HG02970 (cell line): ENCODE results near the gene NAB1.

ENCODE experiments used
- ATAC-seq: cut with Tn5 transposase; IDR thresholded peaks from one replicate; pipeline ENCODE4 v1.9.1; 2021; ENCODE audit warnings: mild to moderate bottlenecking, moderate library complexity, moderate number of reproducible peaks; ENCODE audit not compliant: unreplicated experiment, low FRiP score

NAB1 gene

GRCh38 chr2:190636361-190636760 lies 12.5 kb upstream of the NAB1 start:
- ATAC-seq, result no peak

GRCh38 chr2:190637281-190637734 lies 11.6 kb upstream of the NAB1 start:
- no peak for ATAC-seq

GRCh38 chr2:190637903-190638618 lies 10.8 kb upstream of the NAB1 start:
- ATAC-seq, result no peak

GRCh38 chr2:190640117-190640516 lies 8.8 kb upstream of the NAB1 start:
- no peak for ATAC-seq

GRCh38 chr2:190641469-190641868 lies 7.4 kb upstream of the NAB1 start:
- no peak for ATAC-seq

GRCh38 chr2:190646780-190647522 lies 1.9 kb upstream of the NAB1 start:
- ATAC-seq, result no peak

- ATAC-seq, result peak; percentile 70
Measured at GRCh38 chr2:190648289-190649034, 421 bp upstream of the NAB1 start.

- ATAC-seq, result no peak
Measured at GRCh38 chr2:190649798-190650390, 1.0 kb downstream of the NAB1 start.

- ATAC-seq, result no peak
Measured at GRCh38 chr2:190651413-190651812, 2.5 kb downstream of the NAB1 start.

GRCh38 chr2:190653231-190653630 lies 4.3 kb downstream of the NAB1 start:
- ATAC-seq, result no peak

- no peak for ATAC-seq
Measured at GRCh38 chr2:190653931-190654330, 5.0 kb downstream of the NAB1 start.

- no peak for ATAC-seq
Measured at GRCh38 chr2:190655113-190655512, 6.2 kb downstream of the NAB1 start.

GRCh38 chr2:190655570-190655969 lies 6.7 kb downstream of the NAB1 start:
- ATAC-seq, result no peak

GRCh38 chr2:190656301-190656700 lies 7.4 kb downstream of the NAB1 start:
- no peak for ATAC-seq

- no peak for ATAC-seq
Measured at GRCh38 chr2:190657474-190658255, 8.8 kb downstream of the NAB1 start.

GRCh38 chr2:190659553-190659952 lies 10.7 kb downstream of the NAB1 start:
- no peak for ATAC-seq

- no peak for ATAC-seq
Measured at GRCh38 chr2:190662754-190663153, 13.9 kb downstream of the NAB1 start.

- ATAC-seq, result no peak
Measured at GRCh38 chr2:190663348-190663747, 14.5 kb downstream of the NAB1 start.

GRCh38 chr2:190663839-190664238 lies 15.0 kb downstream of the NAB1 start:
- ATAC-seq, result no peak

- ATAC-seq, result no peak
Measured at GRCh38 chr2:190664240-190664639, 15.4 kb downstream of the NAB1 start.
